ENCODE measurements around the gene APBB3. TPM values are rescaled to one million over a fixed set of nuclear protein-coding genes. Genes with fewer than 3 reads are reported as not detected.

APBB3 gene
- total RNA-seq, 6 experiments from 2014 or later: 9.6 to 24.3 (median 14.3) TPM

DNA sequence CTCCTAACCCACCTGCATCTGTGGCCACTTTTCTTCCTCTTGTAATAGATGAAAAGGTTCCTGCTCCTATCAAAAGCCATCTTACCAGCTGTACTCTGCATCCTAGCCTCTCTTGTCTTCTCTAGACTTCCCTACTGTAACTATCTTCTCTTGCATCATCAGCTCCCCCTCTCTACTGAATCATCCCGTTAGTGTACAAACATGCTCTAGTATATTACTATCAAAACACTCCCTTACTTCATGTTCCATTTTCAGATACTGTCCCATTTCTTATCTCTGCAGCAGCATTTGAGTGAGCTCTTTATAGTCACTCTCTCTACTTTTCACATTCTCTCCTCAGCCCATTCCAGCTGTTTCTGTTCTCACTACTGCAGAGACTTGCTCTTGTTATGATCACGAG is 9.9 kb downstream of the APBB3 start:
- Histone ChIP-seq H3K4me3 (no peak overlapping the region), H3K4me1 (peaks cover 0 to 36% (median 18%) of the 10 kb centered on the region in 4 donors), H3K27ac (no peak overlapping the region), H3K9me3 (no peaks in the 10 kb centered on the region), H3K27me3 (no peaks in the 10 kb centered on the region), H3K36me3 (peaks cover 0 to 21% (median 8%) of the 10 kb centered on the region in 4 donors)
- ATAC-seq: no peak
- no peak for DNase-seq
- no peak for TF ChIP-seq POLR2A (IDR thresholded peaks at IDR 0.05)
- TF ChIP-seq, protein P1, sequence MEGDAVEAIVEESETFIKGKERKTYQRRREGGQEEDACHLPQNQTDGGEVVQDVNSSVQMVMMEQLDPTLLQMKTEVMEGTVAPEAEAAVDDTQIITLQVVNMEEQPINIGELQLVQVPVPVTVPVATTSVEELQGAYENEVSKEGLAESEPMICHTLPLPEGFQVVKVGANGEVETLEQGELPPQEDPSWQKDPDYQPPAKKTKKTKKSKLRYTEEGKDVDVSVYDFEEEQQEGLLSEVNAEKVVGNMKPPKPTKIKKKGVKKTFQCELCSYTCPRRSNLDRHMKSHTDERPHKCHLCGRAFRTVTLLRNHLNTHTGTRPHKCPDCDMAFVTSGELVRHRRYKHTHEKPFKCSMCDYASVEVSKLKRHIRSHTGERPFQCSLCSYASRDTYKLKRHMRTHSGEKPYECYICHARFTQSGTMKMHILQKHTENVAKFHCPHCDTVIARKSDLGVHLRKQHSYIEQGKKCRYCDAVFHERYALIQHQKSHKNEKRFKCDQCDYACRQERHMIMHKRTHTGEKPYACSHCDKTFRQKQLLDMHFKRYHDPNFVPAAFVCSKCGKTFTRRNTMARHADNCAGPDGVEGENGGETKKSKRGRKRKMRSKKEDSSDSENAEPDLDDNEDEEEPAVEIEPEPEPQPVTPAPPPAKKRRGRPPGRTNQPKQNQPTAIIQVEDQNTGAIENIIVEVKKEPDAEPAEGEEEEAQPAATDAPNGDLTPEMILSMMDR (IDR thresholded peaks at IDR 0.05): no peak
- WGBS (ENCODE audit: insufficient coverage, low coverage, low lambda C conversion rate, missing lambda C conversion rate): 36% methylated on average over 2 of the region's 2 CpGs
- intact Hi-C loops (cut with DNase I): no loop called here

DNA sequence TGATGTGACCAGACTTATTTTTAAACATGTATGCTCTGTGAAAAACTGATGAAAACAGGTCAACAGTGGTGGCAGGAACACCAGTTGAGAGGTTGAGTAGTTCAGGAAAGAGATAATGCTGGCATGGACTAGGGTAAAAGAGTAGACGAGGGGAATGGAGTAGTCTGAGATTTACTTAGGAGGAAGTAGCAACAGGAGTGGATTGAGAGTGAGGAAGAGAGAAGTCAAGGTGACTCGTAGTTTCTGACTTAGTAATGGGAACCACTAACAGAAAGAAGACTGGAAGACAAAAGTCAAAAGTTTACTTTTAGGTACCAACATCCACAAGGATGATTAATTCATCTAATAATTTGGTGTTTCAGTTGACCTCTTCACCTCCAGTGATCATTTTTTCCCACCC is 10.7 kb downstream of the APBB3 start:
- intact Hi-C loops (cut with DNase I): no loop called here
- ATAC-seq (no peak), DNase-seq (no peak)
- no peak overlapping the region for H3K4me3 ChIP-seq
- H3K27me3 ChIP-seq: no peaks in the 10 kb centered on the region
- WGBS (ENCODE audit: insufficient coverage, low coverage, low lambda C conversion rate, missing lambda C conversion rate): 68% methylated on average over 2 of the region's 2 CpGs
- TF ChIP-seq, protein P1 (IDR thresholded peaks at IDR 0.05): no peak
- TF ChIP-seq POLR2A (IDR thresholded peaks at IDR 0.05): no peak
- H3K36me3 ChIP-seq: peaks cover 0 to 25% (median 8%) of the 10 kb centered on the region in 4 donors
- H3K9me3 ChIP-seq: no peaks in the 10 kb centered on the region
- no peak overlapping the region for H3K27ac ChIP-seq
- H3K4me1 ChIP-seq: peaks cover 0 to 34% (median 21%) of the 10 kb centered on the region in 4 donors

DNA sequence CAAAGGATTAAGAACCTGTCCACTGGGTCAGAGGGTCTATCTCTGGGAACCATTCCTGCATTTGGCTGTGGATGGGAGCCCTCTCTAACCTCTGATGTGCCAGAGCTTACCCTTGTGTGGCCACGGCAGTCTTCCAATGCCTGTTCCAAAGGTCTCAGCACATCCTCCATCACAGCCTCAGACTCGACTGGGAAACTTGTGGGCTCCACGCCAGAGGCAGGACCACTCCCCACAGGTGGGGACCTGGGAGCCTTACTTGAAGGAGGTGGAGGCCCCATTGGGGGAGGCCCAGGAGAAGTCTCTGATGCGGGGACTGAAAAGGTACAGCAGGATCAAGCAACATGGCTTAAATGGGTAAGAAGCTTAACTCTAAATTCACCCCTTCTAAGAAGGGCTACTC is 12.5 kb downstream of the APBB3 start:
- no peak for ATAC-seq
- intact Hi-C loops (cut with DNase I): no loop called here
- no peak overlapping the region for H3K27ac ChIP-seq
- 100% methylated on average over 1 of the region's 4 CpGs for WGBS (ENCODE audit: insufficient coverage, low coverage, low lambda C conversion rate, missing lambda C conversion rate)
- TF ChIP-seq POLR2A (IDR thresholded peaks at IDR 0.05): no peak
- TF ChIP-seq, protein P1 (IDR thresholded peaks at IDR 0.05): no peak
- H3K27me3 ChIP-seq: no peaks in the 10 kb centered on the region
- no peaks in the 10 kb centered on the region for H3K9me3 ChIP-seq
- peaks cover 0 to 25% (median 8%) of the 10 kb centered on the region in 4 donors for H3K36me3 ChIP-seq
- no peak for DNase-seq
- H3K4me3 ChIP-seq: no peak overlapping the region
- peaks cover 0 to 33% (median 20%) of the 10 kb centered on the region in 4 donors for H3K4me1 ChIP-seq

DNA sequence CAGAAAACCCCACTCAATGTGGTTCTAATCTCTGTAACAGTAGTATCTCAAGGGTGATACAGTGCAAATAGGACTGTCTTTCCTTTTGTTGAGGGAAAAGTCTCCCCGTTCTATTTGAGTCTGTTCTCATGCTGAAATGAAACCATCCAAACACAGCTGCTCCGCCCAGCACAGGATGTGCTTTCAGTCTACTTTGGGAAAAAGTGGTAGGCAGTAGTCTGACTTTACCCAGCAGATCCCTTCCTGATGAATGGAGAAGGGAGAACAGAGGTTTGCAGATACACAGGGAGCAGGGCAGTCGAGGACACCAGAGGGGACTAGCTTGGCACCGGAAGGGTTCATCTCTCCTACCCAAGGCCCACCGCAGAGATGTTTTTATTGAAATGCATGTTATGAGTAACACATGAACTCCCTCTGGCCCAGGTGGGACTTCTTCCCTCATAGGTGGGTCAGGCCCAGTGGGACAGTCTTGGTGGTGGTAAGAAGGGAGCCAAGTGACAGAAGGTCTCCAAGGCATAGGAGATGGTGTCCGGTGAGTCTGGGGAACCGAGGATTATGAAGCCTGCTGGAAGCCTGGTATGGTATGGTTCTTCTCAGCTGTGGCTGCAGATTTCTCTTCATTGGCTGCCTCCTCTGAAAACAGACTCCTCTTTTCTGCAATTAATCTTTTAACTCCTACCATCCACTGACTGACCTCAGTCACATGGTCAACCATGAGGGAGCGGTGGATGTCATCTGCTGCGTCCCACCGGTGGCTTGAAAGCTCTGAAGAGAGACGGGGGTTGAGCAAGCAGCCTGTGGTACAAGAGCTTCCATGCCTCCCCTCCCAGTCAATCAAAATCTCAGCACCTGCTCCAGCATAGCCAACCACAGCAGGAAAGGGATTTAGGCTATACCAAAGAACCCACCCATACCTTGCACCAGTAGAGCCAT is 14.0 kb downstream of the APBB3 start:
- H3K4me1 ChIP-seq: peaks cover 0 to 35% (median 21%) of the 10 kb centered on the region in 4 donors
- H3K27me3 ChIP-seq: no peaks in the 10 kb centered on the region
- no peaks in the 10 kb centered on the region for H3K9me3 ChIP-seq
- ATAC-seq (no peak), DNase-seq (no peak)
- TF ChIP-seq POLR2A (IDR thresholded peaks at IDR 0.05): no peak
- TF ChIP-seq, protein P1 (IDR thresholded peaks at IDR 0.05): no peak
- intact Hi-C loops (cut with DNase I): no loop called here
- WGBS (ENCODE audit: insufficient coverage, low coverage, low lambda C conversion rate, missing lambda C conversion rate): 64% methylated on average over 5 of the region's 11 CpGs
- no peak overlapping the region for H3K4me3 ChIP-seq
- H3K36me3 ChIP-seq: peaks cover 0 to 25% (median 8%) of the 10 kb centered on the region in 4 donors
- H3K27ac ChIP-seq: peak overlapping the region; percentile 91 to 99 (median 94)
